H9 (cell line): Measurements from ENCODE around the gene GALNS. TPM values are rescaled to one million over a fixed set of nuclear protein-coding genes. Genes with fewer than 3 reads are reported as not detected.

Experiments
- DNase-seq: peaks from one replicate; pipeline ENCODE4 v3.0.0-alpha.2; 2017
- H2AFZ ChIP-seq: one replicate; pipeline ENCODE4 v1.6.1; 2013; ENCODE audit warnings: mild to moderate bottlenecking, low read length, control low read depth, moderate library complexity
- H2AK5ac ChIP-seq: 2 replicates; pipeline ENCODE4 v1.6.1; 2013; ENCODE audit warnings: low read length, control low read depth, mixed read lengths; ENCODE audit not compliant: insufficient read length
- H2BK120ac ChIP-seq: one replicate; pipeline ENCODE4 v1.6.1; 2013; ENCODE audit warnings: low read depth, mild to moderate bottlenecking, low read length, control low read depth, inconsistent platforms; ENCODE audit not compliant: poor library complexity, severe bottlenecking
- H2BK12ac ChIP-seq: 2 replicates; pipeline ENCODE4 v1.6.1; 2013; ENCODE audit warnings: low read length, control low read depth, mixed read lengths, low read depth; ENCODE audit not compliant: insufficient read length
- H2BK15ac ChIP-seq: 2 replicates; pipeline ENCODE4 v1.6.1; 2013; ENCODE audit warnings: low read depth, low read length, control low read depth
- H2BK20ac ChIP-seq: one replicate; pipeline ENCODE4 v1.6.1; 2013; ENCODE audit warnings: low read depth, mild to moderate bottlenecking, low read length, control low read depth, inconsistent platforms; ENCODE audit not compliant: poor library complexity, severe bottlenecking
- H2BK5ac ChIP-seq: 2 replicates; pipeline ENCODE4 v1.6.1; 2013; ENCODE audit warnings: low read length, control low read depth, mixed read lengths; ENCODE audit not compliant: insufficient read length
- H3K14ac ChIP-seq: 2 replicates; pipeline ENCODE4 v1.6.1; 2013; ENCODE audit warnings: low read length, control low read depth; ENCODE audit not compliant: insufficient read depth
- H3K18ac ChIP-seq: 2 replicates; pipeline ENCODE4 v1.6.1; 2013; ENCODE audit warnings: low read depth, mild to moderate bottlenecking, mixed read lengths, low read length, control low read depth; ENCODE audit not compliant: insufficient read length
- H3K23ac ChIP-seq: 2 replicates; pipeline ENCODE4 v1.6.1; 2013; ENCODE audit warnings: low read length, control low read depth, mixed read lengths, low read depth; ENCODE audit not compliant: insufficient read length
- H3K23me2 ChIP-seq: 2 replicates; pipeline ENCODE4 v1.6.1; 2013; ENCODE audit warnings: low read depth, mild to moderate bottlenecking, mixed read lengths, low read length, control low read depth; ENCODE audit not compliant: insufficient read length, poor library complexity, severe bottlenecking
- H3K27ac ChIP-seq: 2 replicates; pipeline ENCODE4 v1.5.1; 2013; ENCODE audit warnings: low read length, control low read depth, mixed read lengths, low read depth; ENCODE audit not compliant: insufficient read length
- H3K27me3 ChIP-seq: 2 replicates; pipeline ENCODE4 v1.6.1; 2013; ENCODE audit warnings: low read length, control low read depth, inconsistent platforms; ENCODE audit not compliant: insufficient read depth
- H3K4ac ChIP-seq: 2 replicates; pipeline ENCODE4 v1.6.1; 2013; ENCODE audit warnings: low read depth, mild to moderate bottlenecking, control low read depth, inconsistent platforms, low read length, moderate library complexity
- H3K4me1 ChIP-seq: 2 replicates; pipeline ENCODE4 v1.6.1; 2013; ENCODE audit warnings: low read length, control low read depth, inconsistent platforms; ENCODE audit not compliant: insufficient read depth
- H3K4me2 ChIP-seq: 2 replicates; pipeline ENCODE4 v1.6.1; 2013; ENCODE audit warnings: low read length, control low read depth, mixed read lengths; ENCODE audit not compliant: insufficient read length, insufficient read depth
- H3K56ac ChIP-seq: 2 replicates; pipeline ENCODE4 v1.6.1; 2013; ENCODE audit warnings: low read depth, mild to moderate bottlenecking, mixed read lengths, low read length, control low read depth; ENCODE audit not compliant: insufficient read length
- H3K79me1 ChIP-seq: 2 replicates; pipeline ENCODE4 v1.6.1; 2013; ENCODE audit warnings: low read depth, mild to moderate bottlenecking, moderate library complexity, low read length, control low read depth, inconsistent platforms; ENCODE audit not compliant: insufficient read depth, poor library complexity, severe bottlenecking
- H3K79me2 ChIP-seq: 2 replicates; pipeline ENCODE4 v1.6.1; 2013; ENCODE audit warnings: low read length, control low read depth, inconsistent platforms; ENCODE audit not compliant: insufficient read depth
- H3K9ac ChIP-seq: 2 replicates; pipeline ENCODE4 v1.6.1; 2013; ENCODE audit warnings: low read length, control low read depth, mixed read lengths; ENCODE audit not compliant: insufficient read length; ENCODE audit errors: extremely low read depth
- H3K9me3 ChIP-seq: one replicate; pipeline ENCODE4 v1.6.1; 2013; ENCODE audit warnings: low read depth, low read length, inconsistent platforms; ENCODE audit not compliant: control insufficient read depth
- H3T11ph ChIP-seq: one replicate; pipeline ENCODE4 v1.6.1; 2013; ENCODE audit warnings: mild to moderate bottlenecking, low read length, control low read depth, inconsistent platforms
- H4K20me1 ChIP-seq: one replicate; pipeline ENCODE4 v1.6.1; 2013; ENCODE audit not compliant: control insufficient read depth, insufficient read length, insufficient read depth
- H4K5ac ChIP-seq: 2 replicates; pipeline ENCODE4 v1.6.1; 2013; ENCODE audit warnings: low read depth, mild to moderate bottlenecking, mixed read lengths, low read length, control low read depth; ENCODE audit not compliant: insufficient read length
- H4K8ac ChIP-seq: replicated peaks from 2 replicates; pipeline ENCODE4 v1.6.1; 2013; ENCODE audit warnings: low read length, control low read depth, mixed read lengths, low read depth; ENCODE audit not compliant: insufficient read length
- H4K91ac ChIP-seq: 2 replicates; pipeline ENCODE4 v1.6.1; 2013; ENCODE audit warnings: low read depth, mild to moderate bottlenecking, moderate library complexity, mixed read lengths, low read length, control low read depth; ENCODE audit not compliant: insufficient read length
- H3K27ac Mint-ChIP-seq, 3 experiments: 2 replicates in 2 of 3; 3 replicates in 1 of 3; pipeline ENCODE4 v1.8.0; 2020 to 2021; ENCODE audit warnings: mixed read lengths in 3 of 3, mild to moderate bottlenecking in 1 of 3, moderate library complexity in 1 of 3
- H3K27me3 Mint-ChIP-seq: 2 replicates; pipeline ENCODE4 v1.8.0; 2021; ENCODE audit warnings: low read depth, mild to moderate bottlenecking, moderate library complexity, mixed read lengths
- H3K36me3 Mint-ChIP-seq, 3 experiments: 2 replicates in 2 of 3; 3 replicates in 1 of 3; pipeline ENCODE4 v1.8.0; 2020 to 2021; ENCODE audit warnings: low read depth in 3 of 3, mixed read lengths in 3 of 3; ENCODE audit not compliant: insufficient read depth in 1 of 3
- H3K4me1 Mint-ChIP-seq, 2 experiments: 2 replicates each; pipeline ENCODE4 v1.8.0; 2020; ENCODE audit warnings: mixed read lengths in 2 of 2
- H3K4me3 Mint-ChIP-seq, 2 experiments: 2 replicates in 1 of 2; 3 replicates in 1 of 2; pipeline ENCODE4 v1.8.0; 2020 to 2021; ENCODE audit warnings: mild to moderate bottlenecking in 2 of 2, mixed read lengths in 2 of 2, moderate library complexity in 1 of 2
- H3K9me3 Mint-ChIP-seq, 2 experiments: 2 replicates in 1 of 2; 3 replicates in 1 of 2; pipeline ENCODE4 v1.8.0; 2020; ENCODE audit warnings: mild to moderate bottlenecking in 2 of 2, mixed read lengths in 2 of 2, moderate library complexity in 1 of 2
- WGBS: extraction: QIAGEN DNeasy Blood & Tissue Kit; methylation state at CpG from one replicate; pipeline ENCODE4 v1.1.7; 2013; ENCODE audit warnings: missing lambda C conversion rate, low lambda C conversion rate, mixed read lengths; ENCODE audit not compliant: insufficient read length; ENCODE audit errors: extremely low coverage; 5-methylcytosine and 5-hydroxymethylcytosine counted together
- total RNA-seq: library from RNA; stranded (reverse); gene quantifications from 2 replicates; pipeline ENCODE4 v1.2.1, GENCODE V29; 2021
- TF ChIP-seq, protein P1 (sequence below): fragments of 200-600 bp; sonication (generic); conservative IDR thresholded peaks from 3 replicates; pipeline ENCODE4 v1.8.0; 2021; ENCODE audit warnings: antibody characterized with exemption, mild to moderate bottlenecking

Gene GALNS
- total RNA-seq, 1 experiment from 2014 or later: 20.3 TPM

DNA sequence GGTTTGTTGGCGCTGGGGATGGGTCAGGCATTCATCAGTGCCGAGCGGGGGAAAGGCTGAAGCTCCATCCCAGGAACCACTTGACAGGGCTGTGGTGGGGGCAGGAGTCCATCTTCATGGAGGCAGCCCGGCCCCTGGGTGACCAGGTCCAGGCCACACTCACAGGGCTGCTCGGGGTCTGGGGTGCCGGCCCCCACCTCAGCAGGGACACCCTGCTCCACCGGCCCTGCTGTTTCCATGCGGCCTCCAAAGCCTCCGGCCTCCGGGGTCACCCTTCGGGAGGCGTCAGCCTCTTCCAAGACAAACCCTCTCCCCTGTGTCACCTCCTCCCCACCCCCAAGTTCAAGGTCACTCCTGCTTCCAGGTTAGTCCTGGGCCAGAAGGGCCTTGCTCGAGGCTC, 22.1 kb downstream of the GALNS start:
- Histone ChIP-seq H3K79me2 (no peaks in the 10 kb centered on the region), H4K20me1 (no peaks in the 10 kb centered on the region), H3K56ac (no peak overlapping the region), H3K27me3 (no peaks in the 10 kb centered on the region), H2BK20ac (no peak overlapping the region), H3K27ac (no peak overlapping the region), H3K4me1 (no peaks in the 10 kb centered on the region), H3K9me3 (no peaks in the 10 kb centered on the region), H3K4ac (no peak overlapping the region), H3K23me2 (no peaks in the 10 kb centered on the region), H2BK120ac (no peak overlapping the region), H3K14ac (no peak overlapping the region), H2BK12ac (no peak overlapping the region), H3K23ac (no peak overlapping the region), H4K8ac (no peak overlapping the region), H2AK5ac (no peak overlapping the region), H3K79me1 (no peaks in the 10 kb centered on the region), H3T11ph (no peak overlapping the region), H2AFZ (no peak overlapping the region), H3K4me2 (no peak overlapping the region), H2BK5ac (no peak overlapping the region), H4K91ac (no peak overlapping the region), H3K18ac (no peak overlapping the region), H4K5ac (no peak overlapping the region), H3K9ac (no peak overlapping the region), H2BK15ac (no peak overlapping the region)
- WGBS: no CpG with 5 or more reads among the region's 13 CpGs
- Mint-ChIP-seq H3K9me3 (no peaks in the 10 kb centered on the region), H3K36me3 (peaks cover 0 to 11% (median 8%) of the 10 kb centered on the region in 3 experiments; a peak in 5 of 7 replicates), H3K4me3 (no peak overlapping the region), H3K4me1 (no peaks in the 10 kb centered on the region), H3K27me3 (no peaks in the 10 kb centered on the region), H3K27ac (peak overlapping the region in 1 of 3 experiments; percentile 18; a peak in 3 of 7 replicates)
- DNase-seq: no peak
- TF ChIP-seq, protein P1, sequence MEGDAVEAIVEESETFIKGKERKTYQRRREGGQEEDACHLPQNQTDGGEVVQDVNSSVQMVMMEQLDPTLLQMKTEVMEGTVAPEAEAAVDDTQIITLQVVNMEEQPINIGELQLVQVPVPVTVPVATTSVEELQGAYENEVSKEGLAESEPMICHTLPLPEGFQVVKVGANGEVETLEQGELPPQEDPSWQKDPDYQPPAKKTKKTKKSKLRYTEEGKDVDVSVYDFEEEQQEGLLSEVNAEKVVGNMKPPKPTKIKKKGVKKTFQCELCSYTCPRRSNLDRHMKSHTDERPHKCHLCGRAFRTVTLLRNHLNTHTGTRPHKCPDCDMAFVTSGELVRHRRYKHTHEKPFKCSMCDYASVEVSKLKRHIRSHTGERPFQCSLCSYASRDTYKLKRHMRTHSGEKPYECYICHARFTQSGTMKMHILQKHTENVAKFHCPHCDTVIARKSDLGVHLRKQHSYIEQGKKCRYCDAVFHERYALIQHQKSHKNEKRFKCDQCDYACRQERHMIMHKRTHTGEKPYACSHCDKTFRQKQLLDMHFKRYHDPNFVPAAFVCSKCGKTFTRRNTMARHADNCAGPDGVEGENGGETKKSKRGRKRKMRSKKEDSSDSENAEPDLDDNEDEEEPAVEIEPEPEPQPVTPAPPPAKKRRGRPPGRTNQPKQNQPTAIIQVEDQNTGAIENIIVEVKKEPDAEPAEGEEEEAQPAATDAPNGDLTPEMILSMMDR: no peak
